ENCODE data around the gene SLC25A34. TPM values are rescaled to one million over a fixed set of nuclear protein-coding genes. Genes with fewer than 3 reads are reported as not detected.

SLC25A34 gene
- total and polyA plus RNA-seq, 10 of the 15 experiments (the other 5 are each of a cell fraction or from before 2014, with no cell fraction given) = 0.02 to 1.6 (median 0.39) TPM

- Histone ChIP-seq H3K27me3 (replicated peaks in 1 of 2; ENCODE audit: control insufficient read depth in 2 of 2, insufficient read depth in 2 of 2, low read length in 1 of 2) (no peaks in the 10 kb centered on the region), H3K9ac (ENCODE audit: control insufficient read depth, insufficient read depth, low read length) (no peak overlapping the region), H4K20me1 (ENCODE audit: control insufficient read depth, insufficient read depth) (no peaks in the 10 kb centered on the region), H3K4me1 (ENCODE audit: control insufficient read depth, insufficient read depth, low read length) (0 out of 2 replicates have a peak, but pooled peaks cover 3% of the 10 kb centered on the region), H3K4me2 (ENCODE audit: control insufficient read depth, insufficient read depth) (no peak overlapping the region), H3K79me2 (ENCODE audit: control insufficient read depth, insufficient read depth, low read length) (no peaks in the 10 kb centered on the region), H3K4me3 (no peak overlapping the region), H3K27ac (ENCODE audit: control insufficient read depth, insufficient read depth) (no peak overlapping the region), H3K9me3 (replicated peaks; ENCODE audit: control insufficient read depth, insufficient read depth, low read length) (no peaks in the 10 kb centered on the region), H3K36me3 (ENCODE audit: control insufficient read depth in 2 of 2, insufficient read depth in 2 of 2, low read length in 1 of 2) (no peaks in the 10 kb centered on the region), H2AFZ (ENCODE audit: control insufficient read depth, low read depth, low read length) (no peak overlapping the region)
- CTCF ChIA-PET = interaction anchor here (1.2 kb wide), 1 partner anchor 151 kb away, joined by 6 read pairs; no protein-coding TSS in a partner anchor
- FAIRE-seq = no peak
- POLR2A ChIA-PET = no interaction called here
- RAD21 ChIA-PET (ENCODE audit: unreplicated experiment) = interaction anchor here (0.7 kb wide), 1 partner anchor 22 kb away, joined by 4 read pairs; no protein-coding TSS in a partner anchor
- SMC1A ChIA-PET (ENCODE audit: uncharacterized antibody, unreplicated experiment) = no interaction called here
- ATAC-seq = no peak
- 53% methylated on average over 30 of the region's 30 CpGs for WGBS (ENCODE audit: insufficient coverage, insufficient replicate concordance, low lambda C conversion rate, missing lambda C conversion rate)
- in situ Hi-C loops (cut with MboI) = no loop called here
- no peak for DNase-seq (ENCODE audit: low read depth, low spot score)
- no TSS peak for BruUV-seq (replicated peaks)
- intact Hi-C loops (cut with micrococcal nuclease; ENCODE audit: unreplicated experiment) = loop anchor here (5.0 kb wide), 1 partner anchor 307 kb away; the partner anchor contains the start of gene CTRC
- TF ChIP-seq CEBPZ (IDR thresholded peaks at IDR 0.05; ENCODE audit: low read depth, low read length) = no peak
- TF ChIP-seq MTA2 (IDR thresholded peaks at IDR 0.05; ENCODE audit: low read depth) = no peak
- no peak for TF ChIP-seq BRCA1 (IDR thresholded peaks at IDR 0.05; ENCODE audit: low read depth, low read length)
- no peak for TF ChIP-seq NRF1 (conservative IDR thresholded peaks at IDR 0.05; ENCODE audit: low read depth, low read length)
- no peak for TF ChIP-seq SMAD5 (IDR thresholded peaks at IDR 0.05; ENCODE audit: low read depth)
- no peak for TF ChIP-seq GATAD2B (conservative IDR thresholded peaks at IDR 0.05; ENCODE audit: low read depth)
- no peak for TF ChIP-seq PAX5 (IDR thresholded peaks at IDR 0.05; ENCODE audit: borderline replicate concordance, low read depth, low read length)
- no peak for TF ChIP-seq ZZZ3 (IDR thresholded peaks at IDR 0.05; ENCODE audit: control insufficient read depth, insufficient read length, low read depth)
- no peak for TF ChIP-seq ZBTB33 (IDR thresholded peaks at IDR 0.05)
- no peak for TF ChIP-seq CUX1 (IDR thresholded peaks at IDR 0.05; ENCODE audit: insufficient replicate concordance, low read depth, low read length)
- no peak for TF ChIP-seq IKZF1 (conservative IDR thresholded peaks at IDR 0.05)
- TF ChIP-seq CBX5 (IDR thresholded peaks at IDR 0.05; ENCODE audit: low read depth) = no peak
- no peak for TF ChIP-seq STAT3 (IDR thresholded peaks at IDR 0.05; ENCODE audit: low read depth, low read length)
- TF ChIP-seq NFIC (IDR thresholded peaks at IDR 0.05; ENCODE audit: low read depth, low read length) = no peak
- TF ChIP-seq BCL11A (IDR thresholded peaks at IDR 0.05; ENCODE audit: low read depth, low read length) = no peak
Measured at GRCh38 chr1:15744122-15744679, 8.1 kb downstream of the SLC25A34 start.

Data from GM12878 (cell line).